NCI-H2196 (cell line): Measurements from ENCODE around the gene DLK1.

Experiments
- DNase-seq: peaks from one replicate; lab custom pipeline; 2025; ENCODE audit not compliant: unreplicated experiment; lab: John Stamatoyannopoulos, UW

DLK1 gene

GRCh38 chr14:100775351-100775830 is 48.7 kb downstream of the DLK1 start:
- DNase-seq, result no peak

GRCh38 chr14:100775831-100776591 is 49.3 kb downstream of the DLK1 start:
- no peak for DNase-seq

- no peak for DNase-seq
These were observed 50.1 kb downstream of the DLK1 start for GRCh38 chr14:100776681-100777365.

- no peak for DNase-seq
These were observed 50.7 kb downstream of the DLK1 start for GRCh38 chr14:100777366-100777817.

- DNase-seq, result no peak
These were observed 51.3 kb downstream of the DLK1 start for GRCh38 chr14:100777818-100778525.

GRCh38 chr14:100778526-100778882 is 51.8 kb downstream of the DLK1 start:
- DNase-seq, result no peak

- no peak for DNase-seq
These were observed 52.4 kb downstream of the DLK1 start for GRCh38 chr14:100778951-100779690.

- no peak for DNase-seq
These were observed 53.0 kb downstream of the DLK1 start for GRCh38 chr14:100779691-100780080.

GRCh38 chr14:100780246-100780645 is 53.6 kb downstream of the DLK1 start:
- DNase-seq, result no peak

GRCh38 chr14:100780646-100781355 is 54.1 kb downstream of the DLK1 start:
- no peak for DNase-seq

GRCh38 chr14:100781952-100782351 is 55.3 kb downstream of the DLK1 start:
- no peak for DNase-seq

GRCh38 chr14:100782516-100783320 is 56.0 kb downstream of the DLK1 start:
- DNase-seq, result no peak

GRCh38 chr14:100783630-100784370 is 57.1 kb downstream of the DLK1 start:
- DNase-seq, result no peak

GRCh38 chr14:100784523-100785337 is 58.0 kb downstream of the DLK1 start:
- no peak for DNase-seq

GRCh38 chr14:100785338-100785615 is 58.6 kb downstream of the DLK1 start:
- no peak for DNase-seq

- no peak for DNase-seq
These were observed 58.9 kb downstream of the DLK1 start for GRCh38 chr14:100785626-100786025.

GRCh38 chr14:100786131-100786530 is 59.4 kb downstream of the DLK1 start:
- DNase-seq, result no peak

- no peak for DNase-seq
These were observed 60.0 kb downstream of the DLK1 start for GRCh38 chr14:100786576-100787219.
